ENCODE data around the gene QPCTL.

Gene QPCTL

DNA sequence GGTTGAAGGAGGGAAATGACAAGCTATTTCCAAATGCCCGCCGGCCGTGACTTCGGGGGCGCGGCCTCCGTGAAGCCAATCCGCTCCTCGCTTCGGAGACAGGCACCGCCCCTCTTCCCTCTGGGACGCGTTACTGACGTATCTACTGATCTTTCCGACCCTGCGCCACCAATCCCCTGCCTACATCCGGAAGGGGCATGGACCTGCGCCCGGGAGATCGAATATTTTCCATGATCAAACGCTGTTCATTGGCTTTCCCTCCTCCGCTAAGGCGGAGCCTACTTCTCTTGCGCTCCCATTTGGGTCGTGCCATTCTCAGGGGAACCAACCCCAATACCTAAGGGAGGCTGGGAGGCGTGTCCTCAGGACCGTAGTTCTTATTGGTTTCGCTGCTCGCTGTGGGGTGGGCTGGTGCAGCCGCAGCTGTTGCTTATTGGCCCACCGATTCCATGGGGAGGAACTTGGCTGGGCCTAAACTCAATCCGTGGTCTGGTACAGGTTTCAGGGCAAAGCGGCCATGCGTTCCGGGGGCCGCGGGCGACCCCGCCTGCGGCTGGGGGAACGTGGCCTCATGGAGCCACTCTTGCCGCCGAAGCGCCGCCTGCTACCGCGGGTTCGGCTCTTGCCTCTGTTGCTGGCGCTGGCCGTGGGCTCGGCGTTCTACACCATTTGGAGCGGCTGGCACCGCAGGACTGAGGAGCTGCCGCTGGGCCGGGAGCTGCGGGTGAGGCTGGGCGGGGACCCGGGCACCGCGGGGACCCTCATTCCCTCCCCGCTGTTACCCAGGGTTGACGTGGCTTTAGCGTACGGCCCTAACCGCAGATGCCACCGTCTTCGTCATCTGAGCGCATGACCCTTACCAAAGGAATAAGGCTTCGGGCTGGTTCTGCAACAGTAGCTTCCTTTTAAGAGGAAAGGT is at the start of gene QPCTL:
Gene QPCTL, plus strand, starts transcription at position 480 of the 919 bp plus-strand sequence. Its CDS starts 38 bp downstream, at position 518.
- peak; percentile 97 for DNase-seq

- DNase-seq, result peak; percentile 99
These were observed 49.2 kb upstream of the QPCTL start for GRCh38 chr19:45643024-45643926.

- DNase-seq, result no peak
These were observed 48.3 kb upstream of the QPCTL start for GRCh38 chr19:45643927-45644771.

DNA sequence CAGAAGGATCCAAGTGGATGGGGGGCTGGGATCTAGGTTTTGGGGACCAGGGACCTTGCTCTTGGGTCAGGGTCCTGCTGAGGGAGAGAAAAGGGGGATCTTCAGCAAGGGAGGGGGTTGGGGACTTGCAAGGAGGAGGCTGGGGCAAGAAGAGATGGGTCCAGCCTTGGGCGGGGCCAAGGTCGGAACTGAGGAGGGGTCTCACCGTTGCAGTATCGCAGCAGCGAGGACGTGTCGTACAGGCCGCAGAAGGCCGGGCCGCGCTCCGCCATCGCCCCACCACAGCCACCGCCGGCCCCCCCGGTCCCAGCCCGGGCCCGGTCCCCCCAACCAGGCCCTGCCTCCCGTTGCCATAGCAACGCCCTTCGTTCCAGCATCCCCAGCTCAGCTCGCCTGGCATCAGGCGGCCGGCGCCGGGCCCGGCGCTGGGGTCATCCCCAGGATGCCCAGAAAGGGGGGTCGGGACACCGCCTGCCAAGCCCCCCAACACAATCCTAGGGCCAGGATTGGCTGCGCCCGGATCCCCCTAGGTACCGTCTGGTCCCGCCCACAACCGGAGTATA is 47.3 kb upstream of the QPCTL start:
- no peak for DNase-seq

- peak; percentile 91 for DNase-seq
These were observed 46.7 kb upstream of the QPCTL start for GRCh38 chr19:45645631-45646344.

- no peak for DNase-seq
These were observed 46.1 kb upstream of the QPCTL start for GRCh38 chr19:45646345-45646698.

GRCh38 chr19:45650722-45651121 is 41.7 kb upstream of the QPCTL start:
- no peak for DNase-seq

- DNase-seq, result no peak
These were observed 38.8 kb upstream of the QPCTL start for GRCh38 chr19:45653634-45654033.

- DNase-seq, result no peak
These were observed 37.4 kb upstream of the QPCTL start for GRCh38 chr19:45655073-45655472.

GRCh38 chr19:45657520-45658167 is 34.8 kb upstream of the QPCTL start:
- DNase-seq, result no peak

GRCh38 chr19:45659096-45659729 is 33.3 kb upstream of the QPCTL start:
- no peak for DNase-seq

GRCh38 chr19:45660636-45661035 is 31.8 kb upstream of the QPCTL start:
- no peak for DNase-seq

DNA sequence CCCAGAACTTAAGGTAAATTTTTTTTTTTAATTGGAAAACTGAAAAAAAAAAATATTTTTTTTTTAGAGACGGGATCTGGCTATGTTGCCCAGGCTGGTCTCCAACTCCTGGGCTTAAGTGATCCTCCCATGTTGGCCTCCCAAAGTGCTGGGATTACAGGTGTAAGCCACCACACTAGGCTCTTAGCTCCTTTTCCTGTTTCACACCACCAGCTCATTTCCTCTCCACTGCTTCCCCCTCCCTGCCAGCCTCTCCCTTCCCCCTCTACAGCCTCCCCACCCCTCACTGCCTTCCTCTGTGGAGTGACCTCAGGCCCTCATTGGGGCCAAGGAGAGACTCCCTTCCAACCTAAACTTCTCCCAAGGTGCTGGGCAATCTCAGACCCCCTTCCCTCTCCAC is 28.7 kb upstream of the QPCTL start:
- DNase-seq, result no peak

DNA sequence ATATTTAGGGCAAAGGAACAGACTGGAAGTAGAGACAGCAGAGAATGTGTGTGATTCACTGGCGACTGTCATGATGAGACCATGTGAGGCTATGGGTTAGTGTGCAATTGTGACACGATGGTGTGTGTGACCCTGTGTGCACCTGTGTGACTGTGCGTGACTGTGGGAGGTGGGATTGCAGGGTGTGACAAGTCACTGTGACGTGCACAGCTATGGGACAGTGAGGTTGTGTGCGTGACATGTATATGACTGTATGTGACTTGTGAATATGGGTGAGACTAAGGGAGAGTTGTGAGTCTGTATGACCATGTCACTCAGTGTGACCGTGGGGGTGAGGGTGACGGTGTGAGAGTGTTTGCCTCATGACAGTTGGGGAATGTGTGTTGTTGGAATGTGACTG is 27.9 kb upstream of the QPCTL start:
- no peak for DNase-seq

- DNase-seq, result peak; percentile 85
These were observed 24.7 kb upstream of the QPCTL start, which contains the start of gene GIPR for GRCh38 chr19:45667620-45668341. GIPR (plus strand) TSS chr19:45668221; CDS start chr19:45669521, 1,300 bp downstream.

GRCh38 chr19:45668342-45668871 is 24.1 kb upstream of the QPCTL start:
- peak; percentile 75 for DNase-seq

DNA sequence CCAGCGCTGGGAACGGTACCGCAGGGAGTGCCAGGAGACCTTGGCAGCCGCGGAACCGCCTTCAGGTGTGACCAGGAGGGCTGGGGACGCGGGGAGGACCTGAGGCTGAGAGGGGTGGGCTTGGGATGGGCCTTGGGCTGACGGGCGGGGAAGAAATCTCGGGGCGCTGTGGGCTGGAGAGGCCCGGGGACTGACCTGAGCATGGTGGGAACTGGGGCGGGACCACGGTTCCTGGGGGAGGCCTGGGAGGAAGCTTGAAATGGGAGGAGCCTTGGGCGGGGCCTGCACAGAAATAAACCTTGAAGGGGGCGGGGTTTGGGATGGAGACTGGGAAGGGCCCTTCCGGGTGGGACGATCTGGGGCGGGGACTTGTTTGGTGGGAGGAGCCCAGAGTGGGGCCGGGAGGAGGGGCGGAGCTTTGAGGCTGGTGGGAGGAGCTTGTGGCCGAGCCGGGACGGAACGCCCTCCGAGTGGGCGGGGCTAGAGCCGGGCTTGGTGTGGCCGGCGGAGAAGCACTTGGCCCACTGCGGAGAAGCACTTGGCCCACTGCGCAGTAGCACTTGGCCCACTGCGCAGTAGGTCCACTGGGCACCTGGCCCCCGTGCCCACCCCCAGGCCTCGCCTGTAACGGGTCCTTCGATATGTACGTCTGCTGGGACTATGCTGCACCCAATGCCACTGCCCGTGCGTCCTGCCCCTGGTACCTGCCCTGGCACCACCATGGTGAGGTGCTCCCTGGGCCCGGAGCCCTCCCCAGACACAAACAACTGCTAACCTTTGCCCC is 21.6 kb upstream of the QPCTL start:
- peak; percentile 84 for DNase-seq

- DNase-seq, result no peak
These were observed 17.5 kb upstream of the QPCTL start for GRCh38 chr19:45674946-45675345.

- DNase-seq, result no peak
These were observed 15.6 kb upstream of the QPCTL start for GRCh38 chr19:45676851-45677263.

All from activated CD8-positive, alpha-beta memory T cell treated with anti-CD3 and anti-CD28 coated beads for 24 hours (primary cell).